Measurements from ENCODE around the gene COL10A1. TPM values are rescaled to one million over a fixed set of nuclear protein-coding genes. Genes with fewer than 3 reads are reported as not detected.
"Not testable (repeated sequence)": the region's sequence is repeated elsewhere in the genome, so short reads cannot be mapped to it uniquely, and the experiment has no call there.

The COL10A1 gene
- total RNA-seq, 2 experiments from 2014 or later = not detected

DNA sequence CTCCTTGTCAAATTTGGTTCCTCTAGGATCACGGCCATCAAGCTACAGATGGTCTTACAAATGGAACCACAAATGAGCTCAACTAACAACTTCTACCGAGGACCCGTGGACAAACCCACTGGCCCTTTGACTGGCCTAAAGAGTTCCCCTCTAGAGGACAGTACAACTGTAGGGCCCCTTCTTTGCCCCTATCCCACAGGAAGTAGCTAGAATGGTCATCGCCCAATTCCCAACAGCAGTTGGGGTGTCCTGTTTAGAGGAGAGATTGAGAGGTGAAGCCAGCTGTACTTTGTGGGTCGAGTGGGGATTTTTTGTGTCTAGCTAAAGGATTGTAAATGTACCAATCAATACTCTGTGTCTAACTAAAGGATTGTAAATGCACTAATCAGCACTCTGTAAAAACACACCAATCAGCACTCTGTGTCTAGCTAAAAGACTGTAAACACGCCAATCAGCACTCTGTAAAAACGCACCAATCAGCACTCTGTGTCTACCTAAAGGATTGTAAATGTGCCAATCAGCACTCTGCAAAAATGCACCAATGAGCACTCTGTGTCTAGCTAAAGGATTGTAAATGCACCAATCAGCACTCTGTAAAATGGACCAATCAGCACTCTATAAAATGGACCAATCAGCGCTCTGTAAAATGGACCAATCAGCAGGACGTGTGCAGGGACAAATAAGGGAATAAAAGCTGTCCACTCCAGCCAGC lies 29.7 kb downstream of the COL10A1 start:
- H3K4me3 Mint-ChIP-seq; DNase-seq; H3K9me3 Mint-ChIP-seq; H3K27me3 Mint-ChIP-seq; H3K27ac Mint-ChIP-seq; POLR2A ChIA-PET; H3K36me3 Mint-ChIP-seq (ENCODE audit: low read depth): not testable (repeated sequence)
- peaks cover 18% of the 10 kb centered on the region for H3K4me1 Mint-ChIP-seq
- CTCF ChIA-PET = interaction anchor here (0.6 to 3.0 kb wide), 5 partner anchors 11 to 87 kb away, joined by 4 to 43 read pairs (median 10); no protein-coding TSS in a partner anchor

DNA sequence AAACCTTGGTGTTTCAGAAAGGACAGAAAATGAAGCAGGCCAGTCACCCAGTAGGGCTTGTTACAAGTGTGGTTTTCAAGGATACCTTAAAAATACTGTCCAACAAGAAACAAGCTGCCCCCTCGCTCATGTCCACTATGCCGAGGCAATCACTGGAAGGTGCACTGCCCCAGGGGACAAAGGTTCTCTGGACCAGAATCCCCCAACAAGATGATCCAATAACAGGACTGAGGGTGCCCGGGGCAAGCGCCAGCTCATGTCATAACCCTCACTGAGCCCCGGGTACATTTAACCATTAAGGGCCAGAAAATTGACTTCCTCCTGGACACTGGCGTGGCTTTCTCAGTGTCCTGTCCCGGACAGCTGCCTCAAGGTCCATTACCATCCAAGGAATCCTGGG lies 31.9 kb downstream of the COL10A1 start:
- H3K36me3 Mint-ChIP-seq (ENCODE audit: low read depth) = no peaks in the 10 kb centered on the region

DNA sequence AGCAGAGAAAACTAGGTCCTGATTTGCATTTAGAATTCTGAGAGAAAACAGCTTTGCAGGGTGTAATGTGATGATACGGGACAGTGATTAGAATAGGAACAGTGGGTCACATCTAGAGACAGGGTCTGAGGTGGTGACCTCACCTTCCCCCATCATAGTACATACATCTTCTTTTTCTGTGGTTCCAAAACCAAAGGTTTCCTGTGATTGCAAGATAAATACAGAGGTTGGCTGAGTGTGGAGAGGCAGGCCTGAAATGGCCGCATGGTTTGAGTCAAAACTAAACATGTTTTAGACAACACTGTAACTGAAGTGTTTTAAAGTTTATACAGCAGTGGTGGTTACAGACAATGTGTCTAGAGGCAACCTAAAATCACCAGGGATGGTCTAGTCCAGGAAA lies 35.7 kb downstream of the COL10A1 start:
- CTCF ChIA-PET = interaction anchor here (1.8 kb wide), 1 partner anchor 10 kb away, joined by 5 read pairs; the partner anchor contains the start of gene NT5DC1
- peaks cover 16% of the 10 kb centered on the region for H3K4me1 Mint-ChIP-seq
- no peak overlapping the region for H3K4me3 Mint-ChIP-seq
- H3K27ac Mint-ChIP-seq = no peak overlapping the region
- POLR2A ChIA-PET = no interaction called here
- DNase-seq = peak; percentile 31
- H3K36me3 Mint-ChIP-seq (ENCODE audit: low read depth) = no peaks in the 10 kb centered on the region
- no peaks in the 10 kb centered on the region for H3K9me3 Mint-ChIP-seq
- H3K27me3 Mint-ChIP-seq = peaks cover 4% of the 10 kb centered on the region

More for the DNA sequence above, 31.9 kb downstream of the COL10A1 start:
- peaks cover 7% of the 10 kb centered on the region for H3K9me3 Mint-ChIP-seq
- H3K27ac Mint-ChIP-seq = no peak overlapping the region
- POLR2A ChIA-PET = no interaction called here
- DNase-seq = no peak
- peaks cover 15% of the 10 kb centered on the region for H3K4me1 Mint-ChIP-seq
- H3K4me3 Mint-ChIP-seq = no peak overlapping the region
- CTCF ChIA-PET = no interaction called here
- peaks cover 2% of the 10 kb centered on the region for H3K27me3 Mint-ChIP-seq

DNA sequence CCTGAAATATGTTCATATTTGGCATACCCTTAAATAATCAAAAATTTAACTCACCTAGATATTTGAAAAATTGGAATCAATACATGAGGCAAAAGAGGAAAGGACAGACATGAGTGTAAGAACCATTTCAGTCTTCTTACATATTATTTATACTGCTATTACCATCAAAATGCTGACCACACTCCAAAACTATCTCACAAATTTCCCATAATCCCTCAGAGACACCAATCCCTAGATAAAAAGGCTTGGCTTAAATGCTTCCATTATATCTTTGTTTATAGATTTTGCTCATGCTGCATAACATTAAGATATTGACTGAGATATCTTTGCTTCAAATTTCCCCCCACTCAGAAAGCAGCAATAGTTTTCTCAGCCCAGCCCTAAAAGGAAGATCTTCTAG lies 37.0 kb downstream of the COL10A1 start:
- DNase-seq = no peak
- ChIA-PET CTCF (no interaction called here), POLR2A (no interaction called here)
- peaks cover 6% of the 10 kb centered on the region for H3K27me3 Mint-ChIP-seq
- peaks cover 16% of the 10 kb centered on the region for H3K4me1 Mint-ChIP-seq
- H3K4me3 Mint-ChIP-seq = no peak overlapping the region
- H3K27ac Mint-ChIP-seq = no peak overlapping the region
- no peaks in the 10 kb centered on the region for H3K9me3 Mint-ChIP-seq
- H3K36me3 Mint-ChIP-seq (ENCODE audit: low read depth) = no peaks in the 10 kb centered on the region

DNA sequence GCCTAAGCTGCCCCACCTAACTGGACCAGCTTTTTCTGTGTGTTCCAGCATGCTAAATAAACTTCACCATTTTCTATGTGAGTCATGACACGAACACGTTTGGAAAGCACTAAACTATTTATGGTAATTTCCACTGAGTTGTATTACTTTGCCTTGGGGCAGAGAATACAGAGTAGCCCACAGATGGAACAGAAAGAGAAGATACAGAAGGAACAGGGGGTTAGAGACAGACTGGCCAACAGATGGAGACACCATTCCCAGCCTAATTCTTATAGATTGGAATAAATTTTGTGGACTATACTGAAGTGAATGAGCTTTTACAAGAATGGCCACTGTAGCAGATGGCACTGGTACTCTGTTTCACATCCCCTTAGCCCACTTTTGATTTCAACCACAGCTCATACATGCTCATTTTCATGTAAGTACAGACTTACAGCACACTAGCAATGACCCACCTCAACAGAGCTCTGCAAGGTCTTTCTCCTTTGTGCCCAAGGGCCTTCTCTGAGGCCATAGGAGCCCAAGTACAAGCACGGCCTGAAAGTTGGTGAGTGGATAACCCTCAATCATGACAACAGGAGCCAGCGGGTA lies 38.4 kb downstream of the COL10A1 start:
- Mint-ChIP-seq H3K9me3 (no peaks in the 10 kb centered on the region), H3K27ac (no peak overlapping the region), H3K36me3 (ENCODE audit: low read depth) (no peaks in the 10 kb centered on the region), H3K27me3 (peaks cover 12% of the 10 kb centered on the region), H3K4me1 (peaks cover 16% of the 10 kb centered on the region), H3K4me3 (no peak overlapping the region)
- DNase-seq = no peak
- ChIA-PET POLR2A (interaction anchor here (1.2 to 4.7 kb wide), 2 partner anchors 14 to 15 kb away, joined by 4 to 15 read pairs; partner anchors contain the start of gene NT5DC1), CTCF (interaction anchor here (1.5 kb wide), 1 partner anchor 13 kb away, joined by 3 read pairs; the partner anchor contains the start of gene NT5DC1)

DNA sequence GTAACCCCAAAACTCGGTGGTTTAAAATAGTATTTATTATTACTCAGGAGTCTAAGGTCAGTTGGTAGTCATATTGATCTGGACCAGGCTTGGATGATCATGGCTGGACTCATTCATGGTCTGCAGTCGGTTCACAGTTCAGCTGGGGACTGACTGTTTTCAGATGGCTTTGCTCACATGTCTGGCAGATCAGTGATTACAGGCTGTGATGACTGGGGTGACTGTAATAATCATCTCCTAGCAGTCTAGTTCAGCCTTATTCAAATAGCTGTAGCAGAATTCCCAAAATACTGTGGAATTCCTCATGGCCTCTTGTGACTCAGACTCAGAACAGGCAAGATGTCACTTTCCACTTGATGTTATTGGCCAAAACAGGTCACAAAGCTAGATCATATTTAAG lies 41.6 kb downstream of the COL10A1 start:
- ChIA-PET POLR2A (interaction anchor here (4.7 kb wide), 1 partner anchor 17 kb away, joined by 15 read pairs; the partner anchor contains the start of gene NT5DC1), CTCF (no interaction called here)
- H3K36me3 Mint-ChIP-seq (ENCODE audit: low read depth) = no peaks in the 10 kb centered on the region
- peaks cover 17% of the 10 kb centered on the region for H3K27me3 Mint-ChIP-seq
- no peaks in the 10 kb centered on the region for H3K9me3 Mint-ChIP-seq
- peaks cover 2% of the 10 kb centered on the region for H3K4me1 Mint-ChIP-seq
- no peak overlapping the region for H3K27ac Mint-ChIP-seq
- no peak overlapping the region for H3K4me3 Mint-ChIP-seq
- no peak for DNase-seq

DNA sequence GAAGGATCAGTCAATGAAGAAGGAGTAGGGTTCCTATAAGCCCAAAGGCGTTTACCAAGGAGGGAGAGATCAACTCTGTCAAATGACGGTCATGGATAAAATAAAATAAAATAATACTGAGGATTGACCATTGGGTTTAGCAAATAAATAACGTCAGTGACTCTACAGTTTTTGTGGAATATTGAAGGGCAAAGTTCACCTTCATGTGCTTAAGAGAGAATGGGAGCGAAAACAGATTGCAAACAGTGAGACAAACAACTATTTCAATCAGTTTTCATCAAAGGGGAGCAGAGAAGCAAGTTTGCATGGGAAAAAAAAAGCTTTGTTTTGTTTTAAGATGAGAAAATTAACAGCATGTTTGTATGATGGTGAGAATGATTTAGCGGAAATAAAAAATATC lies 42.9 kb downstream of the COL10A1 start:
- POLR2A ChIA-PET = no interaction called here
- peaks cover 2% of the 10 kb centered on the region for H3K4me1 Mint-ChIP-seq
- DNase-seq = no peak
- no peak overlapping the region for H3K4me3 Mint-ChIP-seq
- no peaks in the 10 kb centered on the region for H3K36me3 Mint-ChIP-seq (ENCODE audit: low read depth)
- H3K9me3 Mint-ChIP-seq = no peaks in the 10 kb centered on the region
- H3K27ac Mint-ChIP-seq = no peak overlapping the region
- peaks cover 17% of the 10 kb centered on the region for H3K27me3 Mint-ChIP-seq
- CTCF ChIA-PET = no interaction called here

DNA sequence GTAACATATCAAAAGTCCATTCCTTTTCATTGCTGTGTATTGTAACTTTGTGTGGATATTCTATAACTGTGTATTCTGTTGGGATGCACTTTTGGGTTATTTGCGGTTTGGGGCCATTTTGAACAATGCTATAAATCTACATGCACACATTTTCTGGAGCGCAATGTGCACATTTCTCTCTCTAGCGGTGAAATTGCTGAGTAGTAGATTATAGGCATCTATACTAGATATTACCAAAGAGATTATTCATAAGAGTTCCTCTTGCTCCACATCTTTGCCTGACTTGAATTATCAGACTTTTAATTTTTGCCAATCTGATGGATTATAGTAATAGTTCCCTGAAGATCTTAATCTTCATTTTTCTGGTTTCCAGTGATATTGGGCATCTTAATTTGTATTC lies 47.0 kb downstream of the COL10A1 start:
- Mint-ChIP-seq H3K9me3 (no peaks in the 10 kb centered on the region), H3K27me3 (peaks cover 13% of the 10 kb centered on the region), H3K36me3 (ENCODE audit: low read depth) (no peaks in the 10 kb centered on the region), H3K4me1 (no peaks in the 10 kb centered on the region), H3K4me3 (no peak overlapping the region), H3K27ac (no peak overlapping the region)
- POLR2A ChIA-PET = no interaction called here
- CTCF ChIA-PET = no interaction called here
- DNase-seq = no peak

DNA sequence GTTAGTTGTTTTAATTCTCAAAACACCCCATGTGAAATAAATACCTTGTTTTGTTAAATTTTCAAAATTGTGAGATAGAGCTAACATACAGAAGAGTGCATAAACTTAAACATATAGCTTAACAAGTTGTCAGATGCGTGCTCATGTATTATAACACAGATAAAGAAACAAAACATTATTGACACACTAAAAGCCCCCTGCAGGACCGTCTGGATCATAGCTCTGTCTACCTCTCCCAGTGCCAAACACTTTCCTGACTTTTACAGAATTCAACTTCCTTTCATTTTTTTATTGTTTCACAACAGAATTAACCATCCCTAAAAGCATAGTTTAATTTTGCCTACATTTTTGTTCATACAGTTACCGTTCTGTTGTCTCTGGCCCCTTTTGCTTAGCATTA lies 47.4 kb downstream of the COL10A1 start:
- DNase-seq = no peak
- Mint-ChIP-seq H3K27ac (no peak overlapping the region), H3K9me3 (no peaks in the 10 kb centered on the region), H3K4me1 (no peaks in the 10 kb centered on the region), H3K27me3 (peaks cover 13% of the 10 kb centered on the region), H3K4me3 (no peak overlapping the region), H3K36me3 (ENCODE audit: low read depth) (no peaks in the 10 kb centered on the region)
- POLR2A ChIA-PET = no interaction called here
- CTCF ChIA-PET = no interaction called here

DNA sequence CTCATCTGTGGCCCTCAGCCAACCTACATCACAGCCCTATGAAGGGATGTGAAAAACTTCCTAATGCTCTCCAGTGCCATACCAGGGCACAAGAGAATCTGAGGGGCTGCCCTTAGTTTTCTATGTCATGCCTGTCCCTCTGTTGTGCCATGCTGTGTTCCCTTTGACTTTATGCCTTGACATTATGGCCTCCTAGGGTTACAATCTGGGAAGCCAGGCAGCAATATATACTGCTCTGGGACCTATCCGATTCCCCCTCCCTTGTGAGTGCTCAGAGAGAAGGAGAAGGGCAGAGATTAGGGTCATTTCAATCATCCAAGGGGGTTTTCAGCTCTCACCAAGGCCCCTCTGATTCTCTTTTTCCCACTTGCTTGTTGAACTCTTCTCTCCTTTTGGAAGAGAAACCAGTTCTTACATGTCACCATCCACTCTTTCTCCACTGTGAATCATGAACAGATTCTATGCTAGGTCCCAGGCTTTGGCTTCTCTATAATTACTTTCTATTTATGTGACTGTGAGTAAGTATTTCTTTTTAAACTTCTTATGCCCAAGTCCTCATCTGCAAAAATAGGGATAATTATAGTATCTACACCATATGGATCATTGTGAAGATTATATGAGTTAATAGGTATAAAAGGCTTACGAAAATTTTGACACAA lies 51.1 kb downstream of the COL10A1 start:
- ChIA-PET CTCF (no interaction called here), POLR2A (no interaction called here)
- H3K36me3 Mint-ChIP-seq (ENCODE audit: low read depth) = no peaks in the 10 kb centered on the region
- H3K9me3 Mint-ChIP-seq = no peaks in the 10 kb centered on the region
- H3K27me3 Mint-ChIP-seq = no peaks in the 10 kb centered on the region
- H3K4me3 Mint-ChIP-seq = no peak overlapping the region
- no peak overlapping the region for H3K27ac Mint-ChIP-seq
- peaks cover 2% of the 10 kb centered on the region for H3K4me1 Mint-ChIP-seq
- DNase-seq = no peak

DNA sequence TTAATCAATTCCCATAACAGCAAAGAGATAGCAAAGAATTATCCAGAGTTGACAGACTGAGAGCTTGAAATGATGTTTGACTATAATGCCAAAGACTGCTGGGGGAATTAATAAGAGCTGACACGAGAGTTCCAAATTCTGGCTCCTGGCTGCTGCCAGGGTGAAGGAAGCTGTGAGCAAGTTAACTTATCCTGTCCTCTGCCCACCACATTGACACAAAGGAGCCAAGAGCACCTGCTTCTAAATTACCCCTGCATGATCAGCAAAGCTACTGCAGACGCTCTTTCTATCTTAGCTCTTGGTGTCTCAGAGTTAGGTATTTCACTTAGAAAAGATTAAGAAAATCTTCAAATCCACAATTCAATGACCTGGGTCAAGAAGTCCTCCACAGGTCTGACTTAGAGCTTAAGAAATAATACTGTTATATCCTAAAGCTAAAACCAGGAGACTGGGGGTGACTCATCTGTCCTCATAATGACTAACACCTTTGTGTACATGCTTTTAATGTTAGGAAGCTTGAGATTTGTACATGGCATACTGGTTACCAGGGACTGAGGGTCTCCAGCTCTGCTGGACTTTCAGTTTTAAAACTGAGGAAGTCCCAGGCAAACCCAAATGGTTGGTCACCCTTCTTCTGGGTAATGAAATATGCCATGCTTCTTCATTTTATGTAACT lies 52.0 kb downstream of the COL10A1 start:
- no peak for DNase-seq
- H3K4me3 Mint-ChIP-seq = no peak overlapping the region
- ChIA-PET POLR2A (no interaction called here), CTCF (no interaction called here)
- H3K36me3 Mint-ChIP-seq (ENCODE audit: low read depth) = no peaks in the 10 kb centered on the region
- no peaks in the 10 kb centered on the region for H3K27me3 Mint-ChIP-seq
- H3K4me1 Mint-ChIP-seq = peaks cover 2% of the 10 kb centered on the region
- H3K27ac Mint-ChIP-seq = no peak overlapping the region
- no peaks in the 10 kb centered on the region for H3K9me3 Mint-ChIP-seq

DNA sequence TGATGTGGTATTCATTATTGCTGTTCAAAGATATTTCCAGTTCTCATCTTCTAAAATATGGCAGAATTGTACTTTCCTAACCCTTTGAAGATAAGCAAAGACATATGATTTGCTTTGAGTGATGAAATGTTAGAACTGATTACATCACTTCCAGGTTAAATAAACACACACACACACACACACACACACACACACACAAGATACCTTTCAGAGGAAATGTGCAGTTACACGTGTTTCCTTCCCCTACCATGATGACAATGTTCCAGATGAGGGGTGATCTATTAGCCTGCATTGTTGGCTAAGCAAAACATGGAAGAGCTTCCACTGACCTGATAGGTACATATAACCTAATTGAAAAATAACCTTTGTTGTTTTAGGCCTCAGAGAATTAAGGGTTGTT lies 53.6 kb downstream of the COL10A1 start:
- Mint-ChIP-seq H3K27me3 (no peaks in the 10 kb centered on the region), H3K4me1 (peaks cover 2% of the 10 kb centered on the region), H3K36me3 (ENCODE audit: low read depth) (no peaks in the 10 kb centered on the region), H3K4me3 (no peak overlapping the region), H3K27ac (no peak overlapping the region), H3K9me3 (no peaks in the 10 kb centered on the region)
- CTCF ChIA-PET = interaction anchor here (0.7 kb wide), 1 partner anchor 195 kb away, joined by 3 read pairs; no protein-coding TSS in a partner anchor
- POLR2A ChIA-PET = interaction anchor here (0.6 kb wide), 1 partner anchor 11 kb away, joined by 3 read pairs; the partner anchor contains the start of gene FRK
- DNase-seq = no peak

Data from activated CD4-positive, alpha-beta memory T cell treated with anti-CD3 and anti-CD28 coated beads, Interleukin-2, amount 10 ng/mL, durations not matched to agents 7 days and 5 days (primary cell).